ENCODE measurements around the gene SC5D.

DNA sequence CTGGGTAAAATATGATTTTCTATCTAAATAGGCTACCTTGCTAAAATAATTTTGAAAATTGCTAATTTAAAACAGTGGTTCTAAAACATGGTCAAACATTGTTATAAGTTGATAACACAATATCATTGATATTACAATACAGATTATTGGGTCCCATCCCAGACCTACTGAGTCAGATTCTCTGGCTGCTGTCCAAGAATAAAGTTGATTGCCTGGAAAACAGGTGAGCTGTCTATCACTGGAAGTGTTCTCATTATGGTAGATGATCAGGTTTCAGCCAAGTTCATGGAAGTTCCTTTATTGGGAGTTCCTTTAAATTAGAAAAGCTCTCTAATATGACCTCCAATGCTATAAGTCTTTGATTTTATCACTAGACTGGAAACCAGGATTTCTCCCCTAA is 52.3 kb downstream of the SC5D start:
- TF ChIP-seq POLR2A (IDR thresholded peaks at IDR 0.05) (no peak), POLR2AphosphoS5 (IDR thresholded peaks at IDR 0.05) (no peak)
- TF ChIP-seq, protein P1, sequence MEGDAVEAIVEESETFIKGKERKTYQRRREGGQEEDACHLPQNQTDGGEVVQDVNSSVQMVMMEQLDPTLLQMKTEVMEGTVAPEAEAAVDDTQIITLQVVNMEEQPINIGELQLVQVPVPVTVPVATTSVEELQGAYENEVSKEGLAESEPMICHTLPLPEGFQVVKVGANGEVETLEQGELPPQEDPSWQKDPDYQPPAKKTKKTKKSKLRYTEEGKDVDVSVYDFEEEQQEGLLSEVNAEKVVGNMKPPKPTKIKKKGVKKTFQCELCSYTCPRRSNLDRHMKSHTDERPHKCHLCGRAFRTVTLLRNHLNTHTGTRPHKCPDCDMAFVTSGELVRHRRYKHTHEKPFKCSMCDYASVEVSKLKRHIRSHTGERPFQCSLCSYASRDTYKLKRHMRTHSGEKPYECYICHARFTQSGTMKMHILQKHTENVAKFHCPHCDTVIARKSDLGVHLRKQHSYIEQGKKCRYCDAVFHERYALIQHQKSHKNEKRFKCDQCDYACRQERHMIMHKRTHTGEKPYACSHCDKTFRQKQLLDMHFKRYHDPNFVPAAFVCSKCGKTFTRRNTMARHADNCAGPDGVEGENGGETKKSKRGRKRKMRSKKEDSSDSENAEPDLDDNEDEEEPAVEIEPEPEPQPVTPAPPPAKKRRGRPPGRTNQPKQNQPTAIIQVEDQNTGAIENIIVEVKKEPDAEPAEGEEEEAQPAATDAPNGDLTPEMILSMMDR (IDR thresholded peaks at IDR 0.05): no peak
